GM18870 (cell line): ENCODE measurements around the gene YARS1.

Experiments
- ATAC-seq: cut with Tn5 transposase; IDR thresholded peaks from one replicate; pipeline ENCODE4 v1.9.1; 2021; ENCODE audit warnings: moderate library complexity; ENCODE audit not compliant: unreplicated experiment

The YARS1 gene

GRCh38 chr1:32782086-32782485 lies 35.1 kb downstream of the YARS1 start:
- no peak for ATAC-seq

- ATAC-seq = no peak
Observed at GRCh38 chr1:32780628-32781234, 36.4 kb downstream of the YARS1 start.

- ATAC-seq = no peak
Observed at GRCh38 chr1:32780005-32780404, 37.2 kb downstream of the YARS1 start.

GRCh38 chr1:32779242-32779641 lies 37.9 kb downstream of the YARS1 start:
- no peak for ATAC-seq

- no peak for ATAC-seq
Observed at GRCh38 chr1:32775640-32776337, 41.4 kb downstream of the YARS1 start.

DNA sequence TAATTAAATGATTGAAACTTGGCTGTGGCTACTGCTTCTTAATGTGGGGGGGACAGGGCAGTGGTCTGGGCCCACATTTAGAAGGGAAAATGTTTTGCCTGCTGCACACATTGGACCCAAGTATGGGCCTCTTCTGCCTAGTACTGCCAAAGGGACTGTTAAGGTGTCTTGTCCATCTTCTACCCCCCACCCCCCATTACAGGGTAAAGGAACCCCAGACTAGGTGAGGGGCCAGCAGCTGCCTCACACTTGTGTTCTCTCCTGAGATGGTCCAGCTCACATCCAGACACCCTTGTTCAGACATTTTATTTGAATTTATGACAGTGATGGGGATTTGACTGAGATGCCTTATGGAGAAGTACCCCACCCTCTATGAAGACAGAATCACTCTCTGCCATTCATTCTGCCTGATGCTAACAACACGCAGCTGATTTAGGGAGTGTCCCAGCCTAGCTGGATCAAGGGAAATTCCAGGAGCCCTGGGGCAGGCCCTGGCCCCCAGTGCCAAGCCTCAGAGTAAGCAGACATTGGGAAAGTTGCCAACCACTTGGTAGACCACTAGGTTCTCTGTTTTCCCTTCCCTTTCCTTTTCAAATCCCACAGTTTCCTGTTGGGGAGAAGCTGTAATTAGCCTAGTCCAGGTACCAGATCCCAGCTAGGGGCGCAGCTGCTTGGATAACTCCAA lies 42.1 kb downstream of the YARS1 start:
- ATAC-seq = no peak

DNA sequence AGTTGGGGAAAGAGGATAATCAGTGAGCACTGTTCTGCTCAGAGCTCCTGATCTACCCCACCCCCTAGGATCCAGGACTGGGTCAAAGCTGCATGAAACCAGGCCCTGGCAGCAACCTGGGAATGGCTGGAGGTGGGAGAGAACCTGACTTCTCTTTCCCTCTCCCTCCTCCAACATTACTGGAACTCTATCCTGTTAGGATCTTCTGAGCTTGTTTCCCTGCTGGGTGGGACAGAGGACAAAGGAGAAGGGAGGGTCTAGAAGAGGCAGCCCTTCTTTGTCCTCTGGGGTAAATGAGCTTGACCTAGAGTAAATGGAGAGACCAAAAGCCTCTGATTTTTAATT lies 42.7 kb downstream of the YARS1 start:
- ATAC-seq = no peak

DNA sequence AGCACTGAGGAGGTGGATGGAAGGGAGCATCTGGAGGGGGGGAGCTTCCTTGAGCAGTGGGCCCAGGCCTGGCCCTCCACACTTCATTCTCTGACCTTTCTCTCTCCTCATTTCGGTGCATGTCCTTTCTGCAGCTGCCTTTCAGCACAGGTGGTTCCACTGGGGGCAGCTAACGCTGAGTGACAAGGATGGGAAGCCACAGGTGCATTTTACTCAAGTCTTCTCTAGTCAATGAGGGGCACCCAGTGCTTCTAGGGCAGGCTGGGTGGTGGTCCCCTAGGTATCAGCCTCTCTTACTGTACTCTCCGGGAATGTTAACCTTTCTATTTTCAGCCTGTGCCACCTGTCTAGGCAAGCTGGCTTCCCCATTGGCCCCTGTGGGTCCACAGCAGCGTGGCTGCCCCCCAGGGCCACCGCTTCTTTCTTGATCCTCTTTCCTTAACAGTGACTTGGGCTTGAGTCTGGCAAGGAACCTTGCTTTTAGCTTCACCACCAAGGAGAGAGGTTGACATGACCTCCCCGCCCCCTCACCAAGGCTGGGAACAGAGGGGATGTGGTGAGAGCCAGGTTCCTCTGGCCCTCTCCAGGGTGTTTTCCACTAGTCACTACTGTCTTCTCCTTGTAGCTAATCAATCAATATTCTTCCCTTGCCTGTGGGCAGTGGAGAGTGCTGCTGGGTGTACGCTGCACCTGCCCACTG lies 43.2 kb downstream of the YARS1 start:
- ATAC-seq = no peak

- no peak for ATAC-seq
Observed at GRCh38 chr1:32773018-32773763, 44.0 kb downstream of the YARS1 start.

GRCh38 chr1:32772281-32773017 lies 44.7 kb downstream of the YARS1 start:
- ATAC-seq = no peak

DNA sequence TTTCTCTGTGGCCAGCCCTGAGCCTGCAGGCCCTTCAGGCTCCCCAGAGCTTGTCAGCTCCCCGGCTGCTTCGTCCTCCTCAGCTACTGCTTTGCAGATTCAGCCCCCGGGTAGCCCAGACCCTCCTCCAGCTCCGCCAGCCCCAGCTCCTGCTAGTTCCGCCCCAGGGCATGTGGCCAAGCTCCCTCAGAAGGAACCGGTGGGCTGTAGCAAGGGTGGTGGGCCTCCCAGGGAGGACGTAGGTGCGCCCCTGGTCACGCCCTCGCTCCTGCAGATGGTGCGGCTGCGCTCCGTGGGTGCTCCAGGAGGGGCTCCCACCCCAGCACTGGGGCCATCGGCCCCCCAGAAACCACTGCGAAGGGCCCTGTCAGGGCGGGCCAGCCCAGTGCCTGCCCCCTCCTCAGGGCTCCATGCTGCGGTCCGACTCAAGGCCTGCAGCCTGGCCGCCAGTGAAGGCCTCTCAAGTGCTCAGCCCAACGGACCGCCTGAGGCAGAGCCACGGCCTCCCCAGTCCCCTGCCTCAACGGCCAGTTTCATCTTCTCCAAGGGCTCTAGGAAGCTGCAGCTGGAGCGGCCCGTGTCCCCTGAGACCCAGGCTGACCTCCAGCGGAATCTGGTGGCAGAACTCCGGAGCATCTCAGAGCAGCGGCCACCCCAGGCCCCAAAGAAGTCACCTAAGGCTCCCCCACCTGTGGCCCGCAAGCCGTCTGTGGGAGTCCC lies 45.4 kb downstream of the YARS1 start:
- no peak for ATAC-seq

DNA sequence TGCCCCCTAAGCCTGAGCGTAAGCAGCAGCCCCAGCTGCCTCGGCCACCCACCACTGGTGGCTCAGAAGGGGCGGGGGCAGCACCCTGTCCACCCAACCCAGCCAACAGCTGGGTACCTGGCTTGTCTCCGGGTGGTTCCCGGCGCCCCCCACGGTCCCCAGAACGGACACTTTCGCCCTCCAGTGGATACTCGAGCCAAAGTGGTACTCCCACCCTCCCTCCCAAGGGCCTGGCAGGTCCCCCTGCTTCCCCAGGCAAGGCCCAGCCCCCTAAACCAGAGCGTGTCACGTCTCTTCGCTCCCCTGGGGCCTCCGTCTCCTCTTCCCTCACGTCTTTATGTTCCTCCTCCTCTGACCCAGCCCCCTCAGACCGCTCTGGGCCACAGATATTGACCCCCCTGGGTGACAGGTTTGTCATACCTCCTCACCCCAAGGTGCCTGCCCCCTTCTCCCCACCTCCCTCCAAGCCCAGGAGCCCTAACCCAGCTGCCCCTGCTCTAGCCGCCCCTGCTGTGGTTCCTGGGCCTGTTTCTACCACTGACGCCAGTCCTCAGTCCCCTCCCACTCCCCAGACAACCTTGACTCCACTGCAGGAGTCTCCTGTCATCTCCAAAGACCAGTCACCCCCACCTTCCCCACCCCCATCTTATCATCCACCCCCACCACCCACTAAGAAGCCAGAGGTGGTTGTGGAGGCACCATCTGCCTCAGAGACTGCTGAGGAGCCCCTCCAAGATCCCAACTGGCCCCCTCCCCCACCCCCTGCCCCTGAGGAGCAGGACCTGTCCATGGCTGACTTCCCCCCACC lies 46.2 kb downstream of the YARS1 start:
- no peak for ATAC-seq

DNA sequence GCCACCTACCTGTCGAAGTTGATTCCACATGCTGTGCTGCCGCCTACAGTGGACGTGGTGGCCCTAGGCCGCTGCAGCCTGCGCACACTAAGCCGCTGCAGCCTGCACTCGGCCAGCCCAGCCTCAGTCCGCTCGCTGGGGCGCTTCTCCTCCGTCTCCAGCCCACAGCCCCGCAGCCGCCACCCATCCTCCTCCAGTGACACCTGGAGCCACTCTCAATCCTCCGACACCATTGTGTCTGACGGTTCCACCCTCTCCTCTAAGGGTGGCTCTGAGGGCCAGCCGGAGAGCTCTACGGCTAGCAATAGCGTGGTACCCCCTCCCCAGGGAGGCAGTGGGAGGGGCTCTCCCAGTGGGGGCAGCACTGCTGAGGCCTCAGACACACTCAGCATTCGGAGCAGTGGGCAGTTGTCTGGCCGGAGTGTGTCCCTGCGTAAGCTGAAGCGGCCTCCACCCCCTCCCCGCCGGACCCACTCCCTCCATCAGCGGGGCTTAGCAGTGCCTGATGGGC lies 46.9 kb downstream of the YARS1 start:
- no peak for ATAC-seq

DNA sequence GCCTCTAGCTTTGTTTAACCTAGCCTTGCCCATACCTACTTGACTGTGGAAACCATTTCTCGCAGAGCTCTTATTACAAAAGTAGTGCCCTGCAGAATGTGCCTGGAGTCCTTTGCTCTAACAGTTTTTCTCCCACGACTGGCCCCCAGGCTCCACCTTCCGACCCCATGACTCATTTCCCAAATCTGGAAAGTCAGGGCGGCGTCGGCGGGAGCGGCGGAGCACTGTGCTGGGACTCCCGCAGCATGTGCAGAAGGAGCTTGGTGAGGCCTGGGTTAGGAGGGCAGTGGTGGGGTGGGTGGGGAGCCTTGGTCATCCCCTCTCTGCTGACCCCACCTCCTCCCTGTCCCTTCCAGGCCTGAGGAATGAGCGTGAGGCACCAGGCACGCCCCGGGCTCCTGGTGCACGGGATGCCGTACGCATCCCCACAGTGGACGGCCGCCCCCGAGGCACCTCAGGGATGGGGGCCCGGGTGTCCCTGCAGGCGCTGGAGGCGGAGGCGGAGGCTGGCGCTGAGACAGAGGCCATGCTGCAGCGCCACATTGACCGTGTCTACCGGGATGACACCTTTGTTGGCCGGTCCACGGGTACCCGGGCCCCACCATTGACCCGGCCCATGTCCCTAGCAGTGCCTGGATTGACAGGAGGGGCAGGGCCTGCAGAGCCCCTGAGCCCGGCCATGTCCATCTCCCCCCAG lies 47.5 kb downstream of the YARS1 start:
- ATAC-seq = no peak

GRCh38 chr1:32768110-32768850 lies 48.9 kb downstream of the YARS1 start:
- no peak for ATAC-seq

DNA sequence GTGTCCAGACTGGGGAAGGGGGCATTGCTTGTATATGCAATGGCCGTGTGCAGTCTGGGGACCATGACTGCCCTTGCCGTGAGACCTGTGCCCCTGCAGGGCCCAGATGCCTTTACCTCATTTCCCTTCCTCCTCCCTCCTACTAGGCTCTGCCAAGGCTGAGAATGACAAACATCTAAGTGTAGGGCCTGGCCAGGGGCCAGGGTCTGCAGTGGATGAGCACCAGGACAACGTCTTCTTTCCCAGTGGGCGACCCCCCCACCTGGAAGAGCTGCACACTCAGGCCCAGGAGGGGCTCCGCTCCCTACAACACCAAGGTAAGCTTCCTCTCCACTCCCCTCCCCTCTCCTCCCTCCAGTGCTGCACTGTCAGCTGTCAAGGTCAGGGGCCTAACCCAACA lies 49.5 kb downstream of the YARS1 start:
- ATAC-seq = no peak

- no peak for ATAC-seq
Observed at GRCh38 chr1:32767156-32767555, 50.0 kb downstream of the YARS1 start.
